GM12878 (cell line): ENCODE measurements around the gene TMEM135. TPM values are rescaled to one million over a fixed set of nuclear protein-coding genes. Genes with fewer than 3 reads are reported as not detected.

ENCODE experiments used
- ATAC-seq: fragments of 200-7000 bp; cut with Tn5 transposase; 3 replicates; pipeline ENCODE4 v1.9.1; 2020; ENCODE audit warnings: mild to moderate bottlenecking, moderate library complexity
- BruUV-seq: library from RNA; stranded (reverse); fragments of 400-500 nt; replicated peaks from 2 replicates; lab custom pipeline; 2021; lab: Mats Ljungman, UMichigan
- CTCF ChIA-PET: fragments of 300-600 bp; sonication (Branson Sonifier 250); formaldehyde crosslinking; extraction: SDS; loops from one replicate; lab custom pipeline; 2021; ENCODE audit warnings: inconsistent platforms; lab: Yijun Ruan, JAX
- POLR2A ChIA-PET: fragments of 350-600 bp; formaldehyde crosslinking; extraction: SDS; loops from one replicate; lab custom pipeline; 2021; ENCODE audit warnings: inconsistent platforms; lab: Charles Lee
- RAD21 ChIA-PET: fragments of 300-600 bp; sonication (Branson Sonifier 250); formaldehyde crosslinking; loops from one replicate; lab custom pipeline; 2023; ENCODE audit warnings: antibody characterized with exemption; ENCODE audit not compliant: unreplicated experiment; lab: Charles Lee
- SMC1A ChIA-PET: fragments of 300-600 bp; sonication (Branson Sonifier 250); formaldehyde crosslinking; loops from one replicate; lab custom pipeline; 2023; ENCODE audit not compliant: unreplicated experiment, uncharacterized antibody; lab: Charles Lee
- DNase-seq: peaks from one replicate; pipeline ENCODE4 v3.0.0-alpha.2; 2011; ENCODE audit warnings: low read depth, low spot score
- FAIRE-seq: peaks from 3 replicates; lab custom pipeline; 2011; peaks lifted over from hg19 to GRCh38; lab: Jason Lieb, UNC
- H2AFZ ChIP-seq: 2 replicates; pipeline ENCODE4 v1.6.0; 2011; ENCODE audit warnings: low read depth, low read length, control low read depth; ENCODE audit not compliant: control insufficient read depth
- H3K27ac ChIP-seq: 2 replicates; pipeline ENCODE4 v1.5.1; 2011; ENCODE audit warnings: control low read depth; ENCODE audit not compliant: control insufficient read depth, insufficient read depth
- H3K27me3 ChIP-seq, 2 experiments: replicated peaks in 1 of 2; 2 replicates each; pipeline versions ENCODE4 v1.6.0 to v1.6.1; 2011; ENCODE audit warnings: low read length in 1 of 2; ENCODE audit not compliant: control insufficient read depth in 2 of 2, insufficient read depth in 2 of 2
- H3K36me3 ChIP-seq, 2 experiments: 2 replicates each; pipeline ENCODE4 v1.5.1; 2011; ENCODE audit warnings: low read length in 1 of 2; ENCODE audit not compliant: control insufficient read depth in 2 of 2, insufficient read depth in 2 of 2
- H3K4me1 ChIP-seq: 2 replicates; pipeline ENCODE4 v1.6.1; 2011; ENCODE audit warnings: mild to moderate bottlenecking, low read length, moderate library complexity, mixed read lengths; ENCODE audit not compliant: control insufficient read depth, insufficient read depth
- H3K4me2 ChIP-seq: 2 replicates; pipeline ENCODE4 v1.6.0; 2011; ENCODE audit warnings: control low read depth; ENCODE audit not compliant: control insufficient read depth, insufficient read depth
- H3K4me3 ChIP-seq: fragments of 200-600 bp; sonication (generic); 2 replicates; pipeline ENCODE4 v1.5.1; 2016
- H3K79me2 ChIP-seq: 2 replicates; pipeline ENCODE4 v1.6.0; 2011; ENCODE audit warnings: low read length; ENCODE audit not compliant: control insufficient read depth, insufficient read depth
- H3K9ac ChIP-seq: 2 replicates; pipeline ENCODE4 v1.8.0; 2011; ENCODE audit warnings: low read length, control low read depth, mixed read lengths; ENCODE audit not compliant: control insufficient read depth, insufficient read depth
- H3K9me3 ChIP-seq: replicated peaks from 3 replicates; pipeline ENCODE4 v1.5.1; 2011; ENCODE audit warnings: mild to moderate bottlenecking, low read length; ENCODE audit not compliant: control insufficient read depth, insufficient read depth
- H4K20me1 ChIP-seq: 2 replicates; pipeline ENCODE4 v1.6.0; 2011; ENCODE audit not compliant: control insufficient read depth, insufficient read depth
- BCLAF1 ChIP-seq: fragments of 450-650 bp; IDR thresholded peaks from 2 replicates; pipeline ENCODE4 v1.6.1; 2017; ENCODE audit warnings: antibody characterized with exemption, mild to moderate bottlenecking, moderate library complexity
- CHD1 ChIP-seq: IDR thresholded peaks from 2 replicates; pipeline ENCODE4 v1.6.1; 2012; ENCODE audit warnings: low read depth, low read length, improper control_type of control experiment
- CUX1 ChIP-seq: IDR thresholded peaks from 2 replicates; pipeline ENCODE4 v1.6.1; 2012; ENCODE audit warnings: improper control_type of control experiment, low read depth, low read length; ENCODE audit not compliant: insufficient replicate concordance
- EP300 ChIP-seq, 2 experiments: fragments of 150-350 bp in 1 of 2; IDR thresholded peaks; 2 replicates each; pipeline ENCODE4 v1.6.1; 2011 to 2012; ENCODE audit warnings: low read depth in 2 of 2, low read length in 2 of 2, borderline replicate concordance in 1 of 2, improper control_type of control experiment in 1 of 2, inconsistent platforms in 1 of 2; ENCODE audit not compliant: control insufficient read depth in 1 of 2
- JUNB ChIP-seq: IDR thresholded peaks from 2 replicates; pipeline ENCODE4 v1.6.1; 2016; ENCODE audit warnings: antibody characterized with exemption, mild to moderate bottlenecking
- MTA3 ChIP-seq: IDR thresholded peaks from 2 replicates; pipeline ENCODE4 v1.6.1; 2012; ENCODE audit warnings: low read length, inconsistent platforms, borderline replicate concordance
- NBN ChIP-seq: fragments of 450-650 bp; IDR thresholded peaks from 2 replicates; pipeline ENCODE4 v1.6.1; 2016
- PAX5 ChIP-seq: IDR thresholded peaks from 2 replicates; pipeline ENCODE4 v1.6.1; 2011; ENCODE audit warnings: low read depth, low read length, borderline replicate concordance
- POLR2A ChIP-seq: IDR thresholded peaks from 2 replicates; pipeline ENCODE4 v1.6.1; 2011; ENCODE audit warnings: low read depth, mild to moderate bottlenecking, low read length
- RBBP5 ChIP-seq: fragments of 200-600 bp; sonication (generic); conservative IDR thresholded peaks from 2 replicates; pipeline ENCODE4 v1.6.1; 2016
- RCOR1 ChIP-seq: conservative IDR thresholded peaks from 2 replicates; pipeline ENCODE4 v1.6.1; 2012; ENCODE audit warnings: low read depth, low read length, improper control_type of control experiment
- SMARCA5 ChIP-seq: fragments of 450-650 bp; IDR thresholded peaks from 2 replicates; pipeline ENCODE4 v1.6.1; 2017; ENCODE audit warnings: mild to moderate bottlenecking
- STAT1 ChIP-seq: fragments of 450-650 bp; conservative IDR thresholded peaks from 2 replicates; pipeline ENCODE4 v1.6.1; 2014; ENCODE audit warnings: antibody characterized with exemption, mild to moderate bottlenecking
- TCF3 ChIP-seq: IDR thresholded peaks from 2 replicates; pipeline ENCODE4 v1.6.1; 2012; ENCODE audit warnings: low read depth, mild to moderate bottlenecking, low read length, borderline replicate concordance; ENCODE audit not compliant: insufficient read depth
- ZBTB33 ChIP-seq: fragments of 450-650 bp; IDR thresholded peaks from 2 replicates; pipeline ENCODE4 v1.6.1; 2017; ENCODE audit warnings: mild to moderate bottlenecking
- ZNF217 ChIP-seq: fragments of 450-650 bp; IDR thresholded peaks from 2 replicates; pipeline ENCODE4 v1.6.1; 2017; ENCODE audit warnings: antibody characterized with exemption, mild to moderate bottlenecking
- ZNF622 ChIP-seq: fragments of 450-650 bp; IDR thresholded peaks from 2 replicates; pipeline ENCODE4 v1.6.1; 2017; ENCODE audit warnings: mild to moderate bottlenecking, inconsistent platforms
- ZSCAN29 ChIP-seq: fragments of 450-650 bp; IDR thresholded peaks from 2 replicates; pipeline ENCODE4 v1.6.1; 2017; ENCODE audit warnings: mild to moderate bottlenecking, moderate library complexity
- WGBS: methylation state at CpG from one replicate; pipeline ENCODE4 v1.1.6; 2016; ENCODE audit warnings: low lambda C conversion rate; ENCODE audit not compliant: insufficient replicate concordance, insufficient coverage; ENCODE audit errors: missing lambda C conversion rate; 5-methylcytosine and 5-hydroxymethylcytosine counted together
- in situ Hi-C: fragments of 300-500 bp; cut with MboI; formaldehyde crosslinking; loops from 9 replicates; pipeline ENCODE4 v1.14.3; 2018; ENCODE audit warnings: mixed read lengths
- intact Hi-C: fragments of 100-400 bp; cut with micrococcal nuclease; formaldehyde crosslinking; loops from one replicate; pipeline ENCODE4 v1.14.2; 2022; ENCODE audit not compliant: unreplicated experiment
- polyA plus RNA-seq, 11 experiments: library from polyadenylated mRNA; depleted of rRNA in 4 of 11; unstranded in 6 of 11; stranded (reverse) in 5 of 11; fragments of >200 nt; fragmentation: Nextera tagmentation in 4 of 11; fragmentation: Illumina TruSeq in 1 of 11; extraction: Ambion mirVana in 4 of 11; extraction: Trizol in 1 of 11; gene quantifications; 1 replicate in 1 of 11; 2 replicates in 10 of 11; pipeline versions ENCODE4 v1.2.1 to v1.2.3, GENCODE V29; 2011 to 2016; ENCODE audit warnings: inconsistent platforms in 2 of 11, missing spikeins in 2 of 11, low read depth in 1 of 11
- total RNA-seq, 4 experiments: library from RNA; depleted of rRNA in 3 of 4; stranded (reverse); fragments of >200 nt in 3 of 4; fragmentation: Illumina TruSeq in 1 of 4; extraction: Trizol in 1 of 4; gene quantifications; 2 replicates each; pipeline versions ENCODE4 v1.2.1 to v1.2.3, GENCODE V29; 2013 to 2021

TMEM135 gene
- total and polyA plus RNA-seq, 10 of the 15 experiments (the other 5 are each of a cell fraction or from before 2014, with no cell fraction given) = 7.2 to 117 (median 12.9) TPM

DNA sequence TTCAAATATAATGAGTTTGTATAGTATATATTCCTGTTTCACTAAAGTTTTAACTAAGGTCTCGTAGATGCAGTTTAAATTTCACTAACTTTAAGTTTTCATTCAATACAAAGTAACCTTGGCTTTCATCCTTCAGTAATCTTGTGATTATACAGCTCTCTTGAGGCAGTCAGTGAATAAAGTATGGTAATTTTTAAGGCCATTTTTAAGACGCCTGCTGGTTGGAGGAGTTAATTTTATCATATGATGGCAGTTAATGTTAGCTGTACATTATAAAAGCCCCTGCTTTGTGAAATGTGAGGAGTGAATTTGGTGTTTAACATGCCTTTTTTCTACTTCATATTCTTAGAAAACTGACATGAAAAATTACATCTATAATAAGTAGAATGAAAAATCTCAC lies 163.6 kb downstream of the TMEM135 start:
- BruUV-seq = no TSS peak
- Histone ChIP-seq H2AFZ (no peak overlapping the region), H3K9me3 (no peaks in the 10 kb centered on the region), H3K4me3 (no peak overlapping the region), H3K36me3 (no peaks in the 10 kb centered on the region), H3K79me2 (no peaks in the 10 kb centered on the region), H3K27ac (no peak overlapping the region), H3K27me3 (no peaks in the 10 kb centered on the region), H3K9ac (no peak overlapping the region), H3K4me2 (no peak overlapping the region), H4K20me1 (no peaks in the 10 kb centered on the region), H3K4me1 (no peaks in the 10 kb centered on the region)
- DNase-seq (no peak), FAIRE-seq (no peak), ATAC-seq (no peak)
- ChIA-PET CTCF (interaction anchor here (0.9 kb wide), 1 partner anchor 103 kb away, joined by 3 read pairs; no protein-coding TSS in a partner anchor), POLR2A (interaction anchor here (0.6 kb wide), 1 partner anchor 121 kb away, joined by 3 read pairs; no protein-coding TSS in a partner anchor), RAD21 (no interaction called here), SMC1A (no interaction called here)
- in situ Hi-C loops (no loop called here), intact Hi-C loops (no loop called here)
- 100% methylated on average over 2 of the region's 2 CpGs for WGBS
- TF ChIP-seq TCF3 (no peak), BCLAF1 (no peak), RBBP5 (no peak), CUX1 (no peak), ZNF217 (no peak), EP300 (IDR thresholded peaks at IDR 0.05; ENCODE audit: borderline replicate concordance in 1 of 2, control insufficient read depth in 1 of 2, low read depth in 2 of 2, low read length in 2 of 2) (no peak), ZBTB33 (no peak), MTA3 (no peak), RCOR1 (no peak), STAT1 (no peak), POLR2A (no peak), PAX5 (no peak), NBN (no peak), SMARCA5 (no peak), CHD1 (no peak), ZSCAN29 (no peak), JUNB (no peak), ZNF622 (no peak)
